PFSK-1 (cell line): Measurements from ENCODE around the gene PHACTR1.

ENCODE experiments used
- POLR2AphosphoS5 ChIP-seq: IDR thresholded peaks from 2 replicates; pipeline ENCODE4 v1.6.1; 2012; ENCODE audit warnings: low read depth, mild to moderate bottlenecking, control low read depth, low read length, moderate library complexity
- SIN3A ChIP-seq: IDR thresholded peaks from 2 replicates; pipeline ENCODE4 v1.6.1; 2012; ENCODE audit warnings: mild to moderate bottlenecking, low read length, moderate library complexity, borderline replicate concordance; ENCODE audit not compliant: insufficient read depth
- TAF1 ChIP-seq: IDR thresholded peaks from 2 replicates; pipeline ENCODE4 v1.6.1; 2012; ENCODE audit warnings: low read length, control low read depth, borderline replicate concordance; ENCODE audit not compliant: insufficient read depth

- TF ChIP-seq SIN3A (no peak), TAF1 (no peak), POLR2AphosphoS5 (no peak)
Measured at GRCh38 chr6:12921467-12921866, 204.9 kb downstream of the PHACTR1 start.
